22Rv1 (cell line): Measurements from ENCODE around the gene ENAH.

Experiments
- CTCF ChIP-seq: fragments of 450-650 bp; IDR thresholded peaks from 2 replicates; pipeline ENCODE4 v1.5.1; 2017; ENCODE audit warnings: mild to moderate bottlenecking
- ZFX ChIP-seq: fragments of 450-650 bp; IDR thresholded peaks from 2 replicates; pipeline ENCODE4 v1.6.1; 2017; ENCODE audit warnings: antibody characterized with exemption, borderline replicate concordance

GRCh38 chr1:225602590-225603206 lies 50.2 kb downstream of the ENAH start:
- no peak for TF ChIP-seq CTCF
- no peak for TF ChIP-seq ZFX
